K562 (cell line): ENCODE data around the gene UNC45B. TPM values are rescaled to one million over a fixed set of nuclear protein-coding genes. Genes with fewer than 3 reads are reported as not detected.
A peak's percentile ranks its signal among the peaks of the same experiment; 100 is the strongest.

Experiments
- HIVEP1 ChIP-seq: fragments of 250-450 bp; sonication (Bioruptor Pico); IDR thresholded peaks from 2 replicates; pipeline ENCODE4 v1.4.0; 2020; ENCODE audit warnings: mild to moderate bottlenecking
- JUND ChIP-seq, 2 experiments: IDR thresholded peaks; 2 replicates in 1 of 2; 3 replicates in 1 of 2; pipeline ENCODE4 v1.6.1; 2011; ENCODE audit warnings: borderline replicate concordance in 2 of 2, low read depth in 2 of 2, low read length in 2 of 2, improper control_type of control experiment in 1 of 2, missing biosample characterization in 1 of 2, missing genetic modification characterization in 1 of 2, missing genetic modification reagents in 1 of 2
- OTX1 ChIP-seq: fragments of 450-650 bp; formaldehyde crosslinking; IDR thresholded peaks from 2 replicates; pipeline ENCODE4 v1.4.0; 2022; ENCODE audit warnings: mild to moderate bottlenecking
- PHF20 ChIP-seq: fragments of 450-650 bp; IDR thresholded peaks from 2 replicates; pipeline ENCODE4 v1.6.1; 2018; ENCODE audit not compliant: partially characterized antibody
- SIN3B ChIP-seq: fragments of 450-650 bp; IDR thresholded peaks from 2 replicates; pipeline ENCODE4 v1.6.1; 2017; ENCODE audit warnings: low read depth, mild to moderate bottlenecking, moderate library complexity
- STAG1 ChIP-seq: sonication (generic); formaldehyde crosslinking; IDR thresholded peaks from 2 replicates; pipeline ENCODE4 v1.5.0; 2020; ENCODE audit warnings: missing genetic modification reagents, borderline replicate concordance
- TRIM28 ChIP-seq: fragments of 450-650 bp; IDR thresholded peaks from 2 replicates; pipeline ENCODE4 v1.6.1; 2017
- UBTF ChIP-seq, 2 experiments: IDR thresholded peaks; 2 replicates each; pipeline ENCODE4 v1.6.1; 2012; ENCODE audit warnings: improper control_type of control experiment in 2 of 2, low read depth in 2 of 2, low read length in 2 of 2, borderline replicate concordance in 1 of 2
- polyA plus RNA-seq, 8 experiments: library from polyadenylated mRNA; depleted of rRNA in 4 of 8; stranded (reverse) in 5 of 8; unstranded in 3 of 8; fragments of >200 nt; fragmentation: Nextera tagmentation in 2 of 8; fragmentation: Illumina TruSeq in 1 of 8; extraction: Ambion mirVana in 2 of 8; extraction: Trizol in 1 of 8; gene quantifications; 2 replicates each; pipeline versions ENCODE4 v1.2.1 to v1.2.3, GENCODE V29; 2011 to 2014; ENCODE audit warnings: inconsistent platforms in 1 of 8, missing spikeins in 1 of 8
- total RNA-seq, 7 experiments: library from RNA; depleted of rRNA in 6 of 7; stranded (reverse); fragments of >200 nt in 6 of 7; fragmentation: Illumina TruSeq in 2 of 7; extraction: Trizol in 2 of 7; gene quantifications; 2 replicates each; pipeline versions ENCODE4 v1.2.1 to v1.2.3, GENCODE V29; 2011 to 2021; ENCODE audit warnings: low replicate concordance in 1 of 7
- TF ChIP-seq, protein P1 (sequence below), 2 experiments: fragments of 450-650 bp in 1 of 2; sonication (generic) in 1 of 2; formaldehyde crosslinking in 1 of 2; IDR thresholded peaks; 2 replicates each; pipeline versions ENCODE4 v1.7.1 to v1.9.0; 2016 to 2022; ENCODE audit warnings: inconsistent platforms in 1 of 2, mild to moderate bottlenecking in 1 of 2, missing genetic modification reagents in 1 of 2
- TF ChIP-seq, protein P2 (sequence below): IDR thresholded peaks from 3 replicates; pipeline ENCODE4 v1.6.1; 2011; ENCODE audit warnings: borderline replicate concordance, mild to moderate bottlenecking, moderate library complexity; ENCODE audit not compliant: insufficient read length; ENCODE audit errors: extremely low read depth

Gene UNC45B
- total and polyA plus RNA-seq, 9 of the 15 experiments (the other 6 are each of a cell fraction or from before 2014, with no cell fraction given): not detected

DNA sequence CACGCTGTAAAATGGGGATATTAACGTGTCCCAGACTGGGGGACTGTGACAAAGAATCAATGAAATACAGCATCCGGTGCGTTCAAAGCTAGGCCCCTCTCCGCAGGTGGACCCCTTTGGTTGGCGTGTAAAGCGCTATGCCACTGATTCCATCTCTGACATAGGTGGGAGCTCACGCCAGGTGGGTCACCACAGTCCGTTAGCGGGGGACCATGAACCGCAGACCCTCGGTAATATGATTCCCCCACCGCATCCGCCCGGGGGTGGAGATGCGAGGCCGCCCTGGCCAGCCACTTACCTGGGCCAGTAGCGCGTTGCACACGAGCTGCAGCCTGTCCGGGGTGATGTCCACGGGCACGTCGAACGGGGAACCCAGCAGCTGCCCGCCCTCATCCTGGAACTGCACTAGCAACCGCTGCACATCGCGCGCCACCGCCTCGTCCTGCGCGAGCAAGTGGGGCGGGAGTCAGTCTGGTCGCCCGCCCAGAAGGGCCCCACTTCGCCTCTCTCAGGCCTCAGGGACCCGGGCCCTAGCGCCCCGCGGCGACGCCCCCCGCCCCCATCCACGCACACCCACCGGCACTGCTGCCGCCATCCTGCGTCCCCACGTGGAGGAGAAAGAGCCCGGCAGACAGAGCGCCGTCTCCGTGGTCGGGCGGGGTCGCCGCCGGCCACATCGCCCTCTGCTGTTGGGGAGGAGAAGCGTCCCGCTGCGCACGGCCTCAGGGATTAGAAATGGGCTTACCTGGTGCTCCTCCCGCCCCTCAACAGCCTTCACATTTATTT lies 5.7 kb upstream of the UNC45B start, which contains the start of gene NLE1 (continued):
- no peak for TF ChIP-seq UBTF (IDR thresholded peaks at IDR 0.05; ENCODE audit: borderline replicate concordance in 1 of 2, low read depth in 2 of 2, low read length in 2 of 2)
- TF ChIP-seq, protein P1, sequence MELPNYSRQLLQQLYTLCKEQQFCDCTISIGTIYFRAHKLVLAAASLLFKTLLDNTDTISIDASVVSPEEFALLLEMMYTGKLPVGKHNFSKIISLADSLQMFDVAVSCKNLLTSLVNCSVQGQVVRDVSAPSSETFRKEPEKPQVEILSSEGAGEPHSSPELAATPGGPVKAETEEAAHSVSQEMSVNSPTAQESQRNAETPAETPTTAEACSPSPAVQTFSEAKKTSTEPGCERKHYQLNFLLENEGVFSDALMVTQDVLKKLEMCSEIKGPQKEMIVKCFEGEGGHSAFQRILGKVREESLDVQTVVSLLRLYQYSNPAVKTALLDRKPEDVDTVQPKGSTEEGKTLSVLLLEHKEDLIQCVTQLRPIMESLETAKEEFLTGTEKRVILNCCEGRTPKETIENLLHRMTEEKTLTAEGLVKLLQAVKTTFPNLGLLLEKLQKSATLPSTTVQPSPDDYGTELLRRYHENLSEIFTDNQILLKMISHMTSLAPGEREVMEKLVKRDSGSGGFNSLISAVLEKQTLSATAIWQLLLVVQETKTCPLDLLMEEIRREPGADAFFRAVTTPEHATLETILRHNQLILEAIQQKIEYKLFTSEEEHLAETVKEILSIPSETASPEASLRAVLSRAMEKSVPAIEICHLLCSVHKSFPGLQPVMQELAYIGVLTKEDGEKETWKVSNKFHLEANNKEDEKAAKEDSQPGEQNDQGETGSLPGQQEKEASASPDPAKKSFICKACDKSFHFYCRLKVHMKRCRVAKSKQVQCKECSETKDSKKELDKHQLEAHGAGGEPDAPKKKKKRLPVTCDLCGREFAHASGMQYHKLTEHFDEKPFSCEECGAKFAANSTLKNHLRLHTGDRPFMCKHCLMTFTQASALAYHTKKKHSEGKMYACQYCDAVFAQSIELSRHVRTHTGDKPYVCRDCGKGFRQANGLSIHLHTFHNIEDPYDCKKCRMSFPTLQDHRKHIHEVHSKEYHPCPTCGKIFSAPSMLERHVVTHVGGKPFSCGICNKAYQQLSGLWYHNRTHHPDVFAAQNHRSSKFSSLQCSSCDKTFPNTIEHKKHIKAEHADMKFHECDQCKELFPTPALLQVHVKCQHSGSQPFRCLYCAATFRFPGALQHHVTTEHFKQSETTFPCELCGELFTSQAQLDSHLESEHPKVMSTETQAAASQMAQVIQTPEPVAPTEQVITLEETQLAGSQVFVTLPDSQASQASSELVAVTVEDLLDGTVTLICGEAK (IDR thresholded peaks at IDR 0.05): 0 out of 2 replicates have a peak, but pooled peaks have one; percentile 17
- TF ChIP-seq, protein P1 (CRISPR knock-in tag; IDR thresholded peaks at IDR 0.05): no peak
- no peak for TF ChIP-seq STAG1 (CRISPR knock-in tag)
- peak; percentile 70 for TF ChIP-seq SIN3B
- TF ChIP-seq OTX1: 0 out of 2 replicates have a peak, but pooled peaks have one; percentile 5
- no peak; the same call in 1 of the 2 replicates for TF ChIP-seq TRIM28
- TF ChIP-seq JUND (IDR thresholded peaks at IDR 0.05; ENCODE audit: borderline replicate concordance, low read depth, low read length): peak; percentile 57; the same call in 1 of the 2 replicates
- TF ChIP-seq JUND (tag; IDR thresholded peaks at IDR 0.05; ENCODE audit: borderline replicate concordance, low read depth, low read length): no peak
- TF ChIP-seq, protein P2, sequence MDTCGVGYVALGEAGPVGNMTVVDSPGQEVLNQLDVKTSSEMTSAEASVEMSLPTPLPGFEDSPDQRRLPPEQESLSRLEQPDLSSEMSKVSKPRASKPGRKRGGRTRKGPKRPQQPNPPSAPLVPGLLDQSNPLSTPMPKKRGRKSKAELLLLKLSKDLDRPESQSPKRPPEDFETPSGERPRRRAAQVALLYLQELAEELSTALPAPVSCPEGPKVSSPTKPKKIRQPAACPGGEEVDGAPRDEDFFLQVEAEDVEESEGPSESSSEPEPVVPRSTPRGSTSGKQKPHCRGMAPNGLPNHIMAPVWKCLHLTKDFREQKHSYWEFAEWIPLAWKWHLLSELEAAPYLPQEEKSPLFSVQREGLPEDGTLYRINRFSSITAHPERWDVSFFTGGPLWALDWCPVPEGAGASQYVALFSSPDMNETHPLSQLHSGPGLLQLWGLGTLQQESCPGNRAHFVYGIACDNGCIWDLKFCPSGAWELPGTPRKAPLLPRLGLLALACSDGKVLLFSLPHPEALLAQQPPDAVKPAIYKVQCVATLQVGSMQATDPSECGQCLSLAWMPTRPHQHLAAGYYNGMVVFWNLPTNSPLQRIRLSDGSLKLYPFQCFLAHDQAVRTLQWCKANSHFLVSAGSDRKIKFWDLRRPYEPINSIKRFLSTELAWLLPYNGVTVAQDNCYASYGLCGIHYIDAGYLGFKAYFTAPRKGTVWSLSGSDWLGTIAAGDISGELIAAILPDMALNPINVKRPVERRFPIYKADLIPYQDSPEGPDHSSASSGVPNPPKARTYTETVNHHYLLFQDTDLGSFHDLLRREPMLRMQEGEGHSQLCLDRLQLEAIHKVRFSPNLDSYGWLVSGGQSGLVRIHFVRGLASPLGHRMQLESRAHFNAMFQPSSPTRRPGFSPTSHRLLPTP: no peak
- no peak for TF ChIP-seq HIVEP1 (CRISPR knock-in tag)
- TF ChIP-seq PHF20: peak; percentile 76
